ENCODE data around the gene CAND2. TPM values are rescaled to one million over a fixed set of nuclear protein-coding genes. Genes with fewer than 3 reads are reported as not detected.

CAND2 gene
- total RNA-seq, 4 donors from 2014 or later: 10.8 to 26.8 (median 19.6) TPM

GRCh38 chr3:12831301-12831866 lies 34.9 kb downstream of the CAND2 start:
- 70% methylated on average over 3 of the region's 5 CpGs for WGBS
- DNase-seq (ENCODE audit: extremely low spot score): no peak

GRCh38 chr3:12832350-12833221 lies 36.1 kb downstream of the CAND2 start:
- Histone ChIP-seq H3K27ac (replicated peaks in 1 of 4) (no peak overlapping the region), H3K27me3 (no peaks in the 10 kb centered on the region), H3K4me3 (no peak overlapping the region), H3K9me3 (no peaks in the 10 kb centered on the region), H3K36me3 (peaks cover 65 to 100% (median 97%) of the 10 kb centered on the region in 4 donors), H3K4me1 (peaks cover 3 to 11% (median 8%) of the 10 kb centered on the region in 4 donors)
- DNase-seq (ENCODE audit: extremely low spot score): no peak
- WGBS: 86% methylated on average over 7 of the region's 7 CpGs
- TF ChIP-seq POLR2A (IDR thresholded peaks at IDR 0.05; ENCODE audit: low read depth) (no peak), CTCF (IDR thresholded peaks at IDR 0.05) (no peak), EP300 (IDR thresholded peaks at IDR 0.05) (no peak), POLR2AphosphoS5 (IDR thresholded peaks at IDR 0.05) (no peak)
- intact Hi-C loops (cut with DNase I): no loop called here

More at GRCh38 chr3:12831301-12831866, 34.9 kb downstream of the CAND2 start:
- Histone ChIP-seq H3K4me3 (no peak overlapping the region), H3K27me3 (no peaks in the 10 kb centered on the region), H3K36me3 (peaks cover 62 to 99% (median 95%) of the 10 kb centered on the region in 4 donors), H3K9me3 (no peaks in the 10 kb centered on the region), H3K27ac (replicated peaks in 1 of 4) (no peak overlapping the region), H3K4me1 (peaks cover 0 to under 1% (median 0%) of the 10 kb centered on the region in 4 donors)
- intact Hi-C loops (cut with DNase I): no loop called here
- TF ChIP-seq CTCF (IDR thresholded peaks at IDR 0.05) (no peak), POLR2A (IDR thresholded peaks at IDR 0.05; ENCODE audit: low read depth) (no peak), POLR2AphosphoS5 (IDR thresholded peaks at IDR 0.05) (no peak), EP300 (IDR thresholded peaks at IDR 0.05) (no peak)

- intact Hi-C loops (cut with DNase I): no loop called here
- DNase-seq (ENCODE audit: extremely low spot score): no peak
- H3K27ac ChIP-seq (replicated peaks in 1 of 4): no peak overlapping the region
- no peaks in the 10 kb centered on the region for H3K27me3 ChIP-seq
- peaks cover 9 to 21% (median 17%) of the 10 kb centered on the region in 4 donors for H3K4me1 ChIP-seq
- H3K36me3 ChIP-seq: peaks cover 70 to 100% (median 97%) of the 10 kb centered on the region in 4 donors
- 76% methylated on average over 13 of the region's 13 CpGs for WGBS
- H3K4me3 ChIP-seq: no peak overlapping the region
- H3K9me3 ChIP-seq: no peaks in the 10 kb centered on the region
- no peak for TF ChIP-seq CTCF (IDR thresholded peaks at IDR 0.05)
- no peak for TF ChIP-seq POLR2AphosphoS5 (IDR thresholded peaks at IDR 0.05)
- no peak for TF ChIP-seq POLR2A (IDR thresholded peaks at IDR 0.05; ENCODE audit: low read depth)
- TF ChIP-seq EP300 (IDR thresholded peaks at IDR 0.05): no peak
Measured at GRCh38 chr3:12833222-12834161, 37.0 kb downstream of the CAND2 start.

- intact Hi-C loops (cut with DNase I): loop anchor here (5.0 kb wide), 1 partner anchor 38 kb away; the partner anchor contains the start of gene CAND2
- H3K9me3 ChIP-seq: no peaks in the 10 kb centered on the region
- H3K4me1 ChIP-seq: peaks cover 25 to 37% (median 33%) of the 10 kb centered on the region in 4 donors
- H3K4me3 ChIP-seq: no peak overlapping the region
- 89% methylated on average over 6 of the region's 6 CpGs for WGBS
- no peaks in the 10 kb centered on the region for H3K27me3 ChIP-seq
- H3K27ac ChIP-seq (replicated peaks in 1 of 4): no peak overlapping the region
- TF ChIP-seq POLR2AphosphoS5 (IDR thresholded peaks at IDR 0.05) (no peak), EP300 (IDR thresholded peaks at IDR 0.05) (no peak), CTCF (IDR thresholded peaks at IDR 0.05) (no peak), POLR2A (IDR thresholded peaks at IDR 0.05; ENCODE audit: low read depth) (no peak)
- H3K36me3 ChIP-seq: peaks cover 75 to 100% (median 96%) of the 10 kb centered on the region in 4 donors
- DNase-seq (ENCODE audit: extremely low spot score): no peak
Measured at GRCh38 chr3:12835052-12835665, 38.7 kb downstream of the CAND2 start.
